SK-N-DZ (cell line): ENCODE results near the gene HDX.
A peak's percentile ranks its signal among the peaks of the same experiment; 100 is the strongest.
"Not testable (repeated sequence)": the region's sequence is repeated elsewhere in the genome, so short reads cannot be mapped to it uniquely, and the experiment has no call there.

Source experiments
- DNase-seq: peaks from one replicate; pipeline ENCODE4 v3.0.0-alpha.2; 2015; ENCODE audit warnings: low spot score
- small RNA-seq, 2 experiments: library from RNA; depleted of rRNA; stranded (forward); fragments of <200 nt; gene quantifications; one replicate each; pipeline ENCODE3, GENCODE V24; 2014

Gene HDX

DNA sequence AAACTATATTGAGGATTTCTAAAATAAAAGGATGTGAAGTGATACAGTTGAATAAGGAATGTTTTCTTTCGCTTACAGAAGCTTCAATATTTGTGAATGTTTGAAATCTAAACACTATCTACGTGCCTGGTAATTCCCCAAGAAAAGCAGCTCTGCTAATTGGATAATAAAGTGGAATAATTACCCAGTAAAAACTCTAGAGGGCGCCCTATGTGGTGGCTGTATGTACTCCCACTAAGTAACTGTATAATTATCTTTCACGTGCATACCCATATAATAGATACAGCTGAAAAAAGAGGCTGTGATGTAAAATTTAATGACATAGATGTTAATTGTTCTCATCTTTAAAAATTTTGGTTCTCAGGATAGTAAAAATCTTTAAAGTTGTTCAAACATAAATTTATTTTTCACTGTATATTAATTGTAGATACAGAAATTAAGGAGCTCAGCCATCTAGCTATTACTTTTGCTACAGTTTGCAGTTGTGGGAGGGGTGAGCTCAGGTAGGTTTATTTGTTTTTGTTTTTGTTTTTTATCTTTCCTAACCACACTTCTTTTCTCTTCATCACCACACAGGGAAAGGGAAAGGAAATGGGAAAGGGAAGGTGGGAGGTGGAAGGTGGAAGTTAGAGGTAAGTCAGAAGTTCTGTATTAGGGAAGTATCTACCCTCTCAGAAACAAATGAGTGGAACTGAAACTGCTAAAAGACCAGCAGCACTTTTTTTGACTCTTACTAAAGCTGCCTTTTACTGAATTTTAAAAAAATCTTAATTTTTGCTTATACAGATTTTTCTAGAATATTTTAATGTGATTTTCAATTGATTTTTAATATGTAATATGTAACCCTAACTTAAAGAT, 162.5 kb downstream of the HDX start:
- DNase-seq, result peak; percentile 6

DNA sequence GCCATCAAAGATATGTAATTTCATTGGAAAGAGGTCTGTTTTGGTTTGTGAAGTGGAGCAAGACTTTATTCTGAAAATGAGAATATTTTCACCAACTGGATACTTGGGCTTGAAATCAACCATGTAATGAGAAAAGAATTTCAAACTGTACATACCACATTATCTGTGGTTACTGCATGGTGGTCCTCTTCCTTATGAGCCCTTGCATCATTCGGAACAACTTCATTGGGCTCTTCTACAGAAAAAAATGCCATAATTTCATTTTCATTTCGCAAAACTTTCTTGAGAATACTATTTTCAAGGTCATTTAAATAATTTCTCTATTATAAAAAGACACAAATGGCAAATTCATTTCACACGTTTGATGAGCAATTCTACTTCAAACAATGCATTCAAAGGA, 165.6 kb downstream of the HDX start:
- DNase-seq, result no peak

- DNase-seq, result no peak
Measured at GRCh38 chrX:84335121-84335520, 167.1 kb downstream of the HDX start.

- no peak for DNase-seq
Measured at GRCh38 chrX:84322083-84322827, 180.0 kb downstream of the HDX start.

DNA sequence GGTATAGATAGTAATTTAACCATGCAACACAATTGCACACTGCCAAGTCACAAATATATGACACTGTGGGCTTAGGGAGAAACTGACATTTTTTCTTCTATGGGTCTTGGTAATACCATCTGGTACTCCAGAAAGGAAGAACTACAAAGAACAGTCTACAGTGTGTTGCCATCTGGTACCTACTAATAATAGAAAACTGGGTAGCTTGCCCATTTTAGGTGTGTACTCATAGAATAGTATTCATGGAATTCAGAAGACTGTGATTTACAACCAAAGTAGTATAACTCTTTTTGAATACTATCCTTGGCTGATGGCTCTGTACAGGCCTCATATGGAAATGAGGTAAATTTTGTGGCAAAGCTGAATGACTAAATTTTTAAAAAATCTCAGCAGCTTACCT, 181.6 kb downstream of the HDX start:
- DNase-seq, result no peak

DNA sequence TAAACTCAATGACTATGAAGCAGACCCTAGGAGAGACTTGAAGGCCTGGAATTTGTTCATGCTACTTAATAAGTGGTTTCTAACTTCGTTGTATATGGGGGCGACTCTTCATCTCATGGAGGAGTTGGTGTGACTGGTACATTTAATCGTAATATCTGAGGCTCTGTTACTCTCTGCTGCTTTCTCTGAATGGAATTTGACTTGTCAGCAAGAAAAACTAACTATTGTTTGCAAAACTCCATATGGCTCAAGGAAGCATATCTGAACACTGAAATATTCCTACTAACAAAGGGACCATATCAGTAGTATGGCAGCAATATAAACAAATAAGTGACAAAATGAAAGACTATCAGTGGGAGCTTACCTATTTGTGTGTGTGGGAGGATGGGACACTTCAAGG, 182.2 kb downstream of the HDX start:
- no peak for DNase-seq

- DNase-seq, result no peak
Measured at GRCh38 chrX:84318661-84319060, 183.6 kb downstream of the HDX start.

- not testable (repeated sequence) for DNase-seq
Measured at GRCh38 chrX:84315946-84316345, 186.3 kb downstream of the HDX start.

Small RNAs within 50 kb of the gene (small RNA-seq; reads per million reads assigned to genes)
- gene AL450471.1, result 0 reads per million in 2 experiments
